ENCODE results near the gene IFNL4.

GRCh38 chr19:39253374-39254149 lies 4.9 kb upstream of the IFNL4 start:
- TF ChIP-seq IKZF1 (conservative IDR thresholded peaks at IDR 0.05), result no peak
- TF ChIP-seq, protein P1, sequence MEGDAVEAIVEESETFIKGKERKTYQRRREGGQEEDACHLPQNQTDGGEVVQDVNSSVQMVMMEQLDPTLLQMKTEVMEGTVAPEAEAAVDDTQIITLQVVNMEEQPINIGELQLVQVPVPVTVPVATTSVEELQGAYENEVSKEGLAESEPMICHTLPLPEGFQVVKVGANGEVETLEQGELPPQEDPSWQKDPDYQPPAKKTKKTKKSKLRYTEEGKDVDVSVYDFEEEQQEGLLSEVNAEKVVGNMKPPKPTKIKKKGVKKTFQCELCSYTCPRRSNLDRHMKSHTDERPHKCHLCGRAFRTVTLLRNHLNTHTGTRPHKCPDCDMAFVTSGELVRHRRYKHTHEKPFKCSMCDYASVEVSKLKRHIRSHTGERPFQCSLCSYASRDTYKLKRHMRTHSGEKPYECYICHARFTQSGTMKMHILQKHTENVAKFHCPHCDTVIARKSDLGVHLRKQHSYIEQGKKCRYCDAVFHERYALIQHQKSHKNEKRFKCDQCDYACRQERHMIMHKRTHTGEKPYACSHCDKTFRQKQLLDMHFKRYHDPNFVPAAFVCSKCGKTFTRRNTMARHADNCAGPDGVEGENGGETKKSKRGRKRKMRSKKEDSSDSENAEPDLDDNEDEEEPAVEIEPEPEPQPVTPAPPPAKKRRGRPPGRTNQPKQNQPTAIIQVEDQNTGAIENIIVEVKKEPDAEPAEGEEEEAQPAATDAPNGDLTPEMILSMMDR (IDR thresholded peaks at IDR 0.05 in 2 of 3, conservative IDR thresholded peaks at IDR 0.05 in 1 of 3; ENCODE audit: control insufficient read depth in 2 of 3, extremely low read depth in 1 of 3, insufficient read depth in 1 of 3, low read depth in 3 of 3, low read length in 3 of 3), result no peak
- no peak for TF ChIP-seq NFIC (IDR thresholded peaks at IDR 0.05; ENCODE audit: low read depth, low read length)
- TF ChIP-seq ZNF24 (IDR thresholded peaks at IDR 0.05), result no peak
